GM12878 (cell line): Measurements from ENCODE around the gene LCN9.

Source experiments
- CEBPB ChIP-seq, 2 experiments: fragments of 150-350 bp in 1 of 2; IDR thresholded peaks; 2 replicates each; pipeline ENCODE4 v1.6.1; 2012 to 2014; ENCODE audit warnings: low read depth in 2 of 2, low read length in 2 of 2, borderline replicate concordance in 1 of 2, inconsistent platforms in 1 of 2
- HDAC6 ChIP-seq: fragments of 200-600 bp; sonication (generic); IDR thresholded peaks from one replicate; pipeline ENCODE4 v1.8.0; 2017; ENCODE audit warnings: antibody characterized with exemption; ENCODE audit not compliant: unreplicated experiment
- IRF3 ChIP-seq: fragments of 450-650 bp; IDR thresholded peaks from 2 replicates; pipeline ENCODE4 v1.6.1; 2014; ENCODE audit warnings: mild to moderate bottlenecking
- KAT2A ChIP-seq: conservative IDR thresholded peaks from 2 replicates; pipeline ENCODE4 v1.6.1; 2011; ENCODE audit warnings: low read depth, low read length; ENCODE audit not compliant: control insufficient read depth
- MAX ChIP-seq: IDR thresholded peaks from 2 replicates; pipeline ENCODE4 v1.6.1; 2012; ENCODE audit warnings: low read depth, low read length, improper control_type of control experiment
- POLR2A ChIP-seq: IDR thresholded peaks from 2 replicates; pipeline ENCODE4 v1.6.1; 2011; ENCODE audit warnings: low read depth, mild to moderate bottlenecking, low read length
- SIN3A ChIP-seq: IDR thresholded peaks from 2 replicates; pipeline ENCODE4 v1.6.1; 2012; ENCODE audit warnings: low read depth, low read length, improper control_type of control experiment
- SPI1 ChIP-seq: IDR thresholded peaks from 2 replicates; pipeline ENCODE4 v1.6.1; 2011; ENCODE audit warnings: low read depth, mild to moderate bottlenecking, low read length, moderate library complexity, borderline replicate concordance; ENCODE audit not compliant: insufficient read depth
- ZNF24 ChIP-seq: fragments of 450-650 bp; IDR thresholded peaks from 2 replicates; pipeline ENCODE4 v1.6.1; 2017; ENCODE audit warnings: antibody characterized with exemption, mild to moderate bottlenecking

GRCh38 chr9:135705376-135705775, 42.3 kb downstream of the LCN9 start:
- no peak for TF ChIP-seq IRF3
- no peak for TF ChIP-seq SPI1
- TF ChIP-seq SIN3A: no peak
- no peak for TF ChIP-seq POLR2A
- TF ChIP-seq MAX: no peak
- TF ChIP-seq CEBPB (IDR thresholded peaks at IDR 0.05; ENCODE audit: borderline replicate concordance in 1 of 2, low read depth in 2 of 2, low read length in 2 of 2): no peak
- no peak for TF ChIP-seq ZNF24
- TF ChIP-seq HDAC6: no peak
- TF ChIP-seq KAT2A: no peak
